RWPE1 (cell line): ENCODE data around the gene TRPM3.

Experiments used
- CTCF ChIA-PET: fragments of 350-600 bp; sonication (Branson Sonifier 250); formaldehyde crosslinking; extraction: SDS; loops from one replicate; lab custom pipeline; 2021; lab: Yijun Ruan, JAX
- POLR2A ChIA-PET: fragments of 400-600 bp; formaldehyde crosslinking; extraction: SDS; loops from one replicate; lab custom pipeline; 2020; ENCODE audit warnings: antibody characterized with exemption; ENCODE audit not compliant: low non-redundant PET; lab: Yijun Ruan, JAX
- DNase-seq: peaks from one replicate; pipeline ENCODE4 v3.0.0; 2012; ENCODE audit warnings: low spot score
- H3K27ac ChIP-seq: fragments of 450-650 bp; 2 replicates; pipeline ENCODE4 v1.5.1; 2017
- TF ChIP-seq, protein P1 (sequence below): fragments of 450-650 bp; conservative IDR thresholded peaks from 2 replicates; pipeline ENCODE4 v1.5.1; 2017; ENCODE audit warnings: low read depth, mild to moderate bottlenecking

The TRPM3 gene

DNA sequence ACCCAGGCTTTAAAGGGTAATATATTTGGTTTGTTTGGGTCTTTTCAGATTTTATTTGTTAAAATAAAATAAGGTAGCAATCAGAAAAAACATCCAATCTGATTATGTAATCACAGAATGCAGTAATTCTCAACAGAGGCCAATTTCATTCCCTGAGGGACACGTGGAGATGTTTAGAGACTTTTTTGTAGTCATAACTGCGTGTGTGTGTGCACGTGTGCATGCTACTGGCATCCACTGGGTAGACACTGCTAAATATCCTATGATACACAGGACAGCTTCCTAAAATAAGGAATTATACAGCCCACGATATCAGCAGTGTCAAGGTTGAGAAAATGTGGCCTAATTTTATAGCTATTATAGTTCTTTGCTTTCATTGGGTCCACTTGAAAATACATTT lies 526.2 kb downstream of the TRPM3 start:
- POLR2A ChIA-PET, result interaction anchor here (0.7 kb wide), 1 partner anchor 176 kb away, joined by 3 read pairs; no protein-coding TSS in a partner anchor
- CTCF ChIA-PET, result interaction anchor here (0.7 kb wide), 1 partner anchor 14 kb away, joined by 4 read pairs; no protein-coding TSS in a partner anchor
- TF ChIP-seq, protein P1, sequence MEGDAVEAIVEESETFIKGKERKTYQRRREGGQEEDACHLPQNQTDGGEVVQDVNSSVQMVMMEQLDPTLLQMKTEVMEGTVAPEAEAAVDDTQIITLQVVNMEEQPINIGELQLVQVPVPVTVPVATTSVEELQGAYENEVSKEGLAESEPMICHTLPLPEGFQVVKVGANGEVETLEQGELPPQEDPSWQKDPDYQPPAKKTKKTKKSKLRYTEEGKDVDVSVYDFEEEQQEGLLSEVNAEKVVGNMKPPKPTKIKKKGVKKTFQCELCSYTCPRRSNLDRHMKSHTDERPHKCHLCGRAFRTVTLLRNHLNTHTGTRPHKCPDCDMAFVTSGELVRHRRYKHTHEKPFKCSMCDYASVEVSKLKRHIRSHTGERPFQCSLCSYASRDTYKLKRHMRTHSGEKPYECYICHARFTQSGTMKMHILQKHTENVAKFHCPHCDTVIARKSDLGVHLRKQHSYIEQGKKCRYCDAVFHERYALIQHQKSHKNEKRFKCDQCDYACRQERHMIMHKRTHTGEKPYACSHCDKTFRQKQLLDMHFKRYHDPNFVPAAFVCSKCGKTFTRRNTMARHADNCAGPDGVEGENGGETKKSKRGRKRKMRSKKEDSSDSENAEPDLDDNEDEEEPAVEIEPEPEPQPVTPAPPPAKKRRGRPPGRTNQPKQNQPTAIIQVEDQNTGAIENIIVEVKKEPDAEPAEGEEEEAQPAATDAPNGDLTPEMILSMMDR, result no peak
- DNase-seq, result no peak
- no peak overlapping the region for H3K27ac ChIP-seq

DNA sequence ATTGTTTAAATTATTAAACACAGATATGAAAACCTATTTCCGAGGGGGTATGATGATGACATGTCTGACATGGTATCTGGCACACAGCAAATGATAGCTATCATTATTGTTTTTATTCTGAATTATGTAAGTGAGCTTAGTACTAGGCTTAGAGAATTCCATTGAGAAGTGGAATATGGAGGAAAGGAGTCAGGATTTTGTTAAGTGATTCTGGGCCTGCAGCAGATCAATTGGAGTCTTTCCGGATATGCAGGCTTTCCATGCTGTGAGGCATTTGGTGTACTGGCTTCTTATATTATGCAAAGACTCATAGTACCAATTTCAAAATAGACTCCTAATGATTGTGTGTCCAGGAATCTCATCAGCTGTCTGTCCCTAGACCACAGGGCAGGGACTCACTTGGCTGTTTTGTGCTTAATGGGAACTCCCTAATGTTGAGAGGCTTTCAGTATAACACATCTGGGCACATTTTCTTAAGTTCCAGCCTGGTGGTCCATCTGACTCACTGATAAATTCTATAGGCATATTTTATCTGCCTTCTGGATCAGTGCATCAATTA lies 527.0 kb downstream of the TRPM3 start:
- DNase-seq, result no peak
- TF ChIP-seq, protein P1, result no peak
- no peak overlapping the region for H3K27ac ChIP-seq
- ChIA-PET CTCF (interaction anchor here (1.8 kb wide), 1 partner anchor 8 kb away, joined by 12 read pairs; no protein-coding TSS in a partner anchor), POLR2A (no interaction called here)

DNA sequence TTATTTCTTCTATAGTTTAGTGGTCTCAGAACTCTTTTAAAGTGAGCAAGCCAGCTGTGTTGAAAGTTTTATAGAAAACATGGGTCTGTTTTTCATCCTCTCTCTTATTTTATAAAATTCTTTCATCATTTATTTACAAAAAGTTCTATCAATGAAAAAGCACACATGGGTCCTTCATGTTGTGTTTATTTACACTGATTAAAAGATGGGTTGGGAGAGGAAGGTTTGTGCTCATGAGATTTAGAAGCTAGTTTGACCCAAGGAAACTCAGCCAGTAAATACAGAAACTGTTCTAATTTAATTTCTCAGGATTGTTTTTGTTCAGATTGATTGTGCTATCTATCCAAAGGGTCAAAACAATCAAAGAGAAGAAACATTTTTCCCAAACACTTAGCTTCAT lies 528.2 kb downstream of the TRPM3 start:
- TF ChIP-seq, protein P1, result no peak
- DNase-seq, result no peak
- CTCF ChIA-PET, result interaction anchor here (0.6 to 1.8 kb wide), 3 partner anchors 9 to 192 kb away, joined by 3 to 12 read pairs (median 3); no protein-coding TSS in a partner anchor
- POLR2A ChIA-PET, result no interaction called here
- H3K27ac ChIP-seq, result no peak overlapping the region

DNA sequence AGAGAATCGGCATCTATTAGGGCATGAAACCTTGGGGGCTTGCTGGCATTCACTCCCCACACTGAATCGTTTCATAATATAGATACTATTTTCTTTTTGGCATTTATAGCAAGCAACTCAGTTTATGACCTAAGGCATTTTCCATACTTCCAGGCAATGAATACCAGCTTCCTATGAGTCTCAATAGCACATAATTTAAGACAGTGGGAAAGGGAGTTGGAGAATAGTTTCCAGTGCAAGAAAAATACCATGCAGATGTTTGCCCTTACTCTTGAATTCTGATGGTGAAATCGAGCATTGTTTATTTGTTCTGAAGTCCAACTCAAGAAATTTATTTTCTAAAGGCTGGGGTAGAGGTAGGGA lies 531.1 kb downstream of the TRPM3 start:
- CTCF ChIA-PET, result interaction anchor here (0.6 kb wide), 1 partner anchor 823 kb away, joined by 3 read pairs; no protein-coding TSS in a partner anchor
- no peak for DNase-seq
- POLR2A ChIA-PET, result no interaction called here
- H3K27ac ChIP-seq, result no peak overlapping the region
- TF ChIP-seq, protein P1, result no peak

DNA sequence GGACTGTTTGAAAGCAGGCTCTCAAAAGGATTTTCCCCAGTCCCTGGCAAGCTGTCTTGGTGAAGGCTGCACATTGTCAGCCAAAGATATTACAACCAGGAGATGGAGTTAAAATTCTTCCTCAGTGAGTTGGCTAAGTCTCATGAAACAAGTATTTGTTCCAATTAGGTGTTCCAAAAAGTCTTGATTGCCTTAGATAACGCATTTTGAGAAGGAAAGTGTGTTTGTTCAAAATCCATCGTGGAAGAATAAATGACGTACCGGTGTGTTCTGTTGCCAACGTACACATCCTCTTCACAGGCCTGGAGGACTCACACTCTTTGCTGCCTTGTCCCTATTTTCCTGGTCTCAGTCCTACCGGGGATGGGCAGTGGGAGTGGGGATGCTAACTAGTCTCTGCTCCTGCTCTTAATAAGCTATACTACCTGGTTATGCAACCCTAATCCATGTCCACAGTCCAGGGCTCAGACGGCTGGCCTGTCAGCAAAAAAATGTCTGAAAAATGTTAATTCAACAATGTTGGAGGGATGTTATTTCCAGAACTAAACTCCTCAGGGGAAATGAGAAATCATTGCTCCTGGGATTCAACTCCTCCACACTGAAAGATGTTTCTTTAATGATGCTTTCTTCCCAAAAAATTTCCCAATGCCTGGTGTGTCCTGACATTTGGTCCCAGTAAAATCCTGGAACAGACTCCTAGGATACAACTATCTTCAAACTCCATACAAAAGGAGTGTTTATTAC lies 531.7 kb downstream of the TRPM3 start:
- no peak overlapping the region for H3K27ac ChIP-seq
- POLR2A ChIA-PET, result no interaction called here
- CTCF ChIA-PET, result no interaction called here
- TF ChIP-seq, protein P1, result no peak
- DNase-seq, result no peak

DNA sequence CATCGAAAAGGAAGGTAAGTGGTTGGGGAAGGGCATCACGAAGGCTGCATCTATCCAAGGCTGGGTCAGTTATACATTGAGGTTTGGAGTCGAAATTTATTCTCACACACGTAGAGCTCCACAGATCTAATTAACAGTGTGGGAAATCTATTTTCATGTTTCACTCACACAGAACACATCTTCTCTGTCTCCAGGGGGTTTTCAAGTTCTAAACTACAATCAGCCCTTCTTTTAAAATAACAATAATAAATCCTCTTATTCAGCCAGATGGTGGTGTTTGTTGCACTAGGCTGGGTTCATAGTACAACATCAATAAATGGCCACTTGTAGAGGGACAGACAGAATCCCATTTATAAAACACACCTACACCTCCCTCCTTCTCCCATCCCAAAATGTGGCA lies 532.4 kb downstream of the TRPM3 start:
- CTCF ChIA-PET, result interaction anchor here (0.5 kb wide), 1 partner anchor 210 kb away, joined by 3 read pairs; no protein-coding TSS in a partner anchor
- DNase-seq, result no peak
- no peak overlapping the region for H3K27ac ChIP-seq
- TF ChIP-seq, protein P1, result no peak
- POLR2A ChIA-PET, result no interaction called here
